Activated CD8-positive, alpha-beta memory T cell treated with anti-CD3 and anti-CD28 coated beads for 36 hours (primary cell): ENCODE results near the gene ULK4. TPM values are rescaled to one million over a fixed set of nuclear protein-coding genes. Genes with fewer than 3 reads are reported as not detected.
"Not testable (repeated sequence)": the region's sequence is repeated elsewhere in the genome, so short reads cannot be mapped to it uniquely, and the experiment has no call there.

Experiments
- CTCF ChIA-PET: fragments of 350-600 bp; sonication (Branson Sonifier 250); formaldehyde crosslinking; loops from one replicate; lab custom pipeline; 2021; ENCODE audit warnings: antibody characterized with exemption; lab: Charles Lee
- POLR2A ChIA-PET: fragments of 350-600 bp; sonication (Branson Sonifier 250); formaldehyde crosslinking; loops from one replicate; lab custom pipeline; 2021; ENCODE audit warnings: antibody characterized with exemption; lab: Charles Lee
- total RNA-seq, 2 experiments: library from RNA; stranded (reverse); gene quantifications; one replicate each; pipeline ENCODE4 v1.2.3, GENCODE V29; 2021

The ULK4 gene
- total RNA-seq, 2 experiments from 2014 or later, result 11.8 to 12.3 TPM

- ChIA-PET CTCF (no interaction called here), POLR2A (no interaction called here)
Observed at GRCh38 chr3:41565003-41565402, 396.9 kb downstream of the ULK4 start.

- CTCF ChIA-PET, POLR2A ChIA-PET: not testable (repeated sequence)
Observed at GRCh38 chr3:41556245-41556644, 405.7 kb downstream of the ULK4 start.

- POLR2A ChIA-PET, result no interaction called here
- CTCF ChIA-PET, result no interaction called here
Observed at GRCh38 chr3:41532976-41533375, 428.9 kb downstream of the ULK4 start.

- POLR2A ChIA-PET, result no interaction called here
- CTCF ChIA-PET, result no interaction called here
Observed at GRCh38 chr3:41526995-41527573, 434.8 kb downstream of the ULK4 start.

- ChIA-PET POLR2A (no interaction called here), CTCF (no interaction called here)
Observed at GRCh38 chr3:41525303-41526064, 436.4 kb downstream of the ULK4 start.

GRCh38 chr3:41523897-41524296, 438.0 kb downstream of the ULK4 start:
- CTCF ChIA-PET, result no interaction called here

GRCh38 chr3:41522612-41523011, 439.3 kb downstream of the ULK4 start:
- POLR2A ChIA-PET, result no interaction called here
- CTCF ChIA-PET, result no interaction called here

More at GRCh38 chr3:41523897-41524296, 438.0 kb downstream of the ULK4 start:
- POLR2A ChIA-PET, result no interaction called here

- ChIA-PET CTCF (no interaction called here), POLR2A (no interaction called here)
Observed at GRCh38 chr3:41521010-41521655, 440.8 kb downstream of the ULK4 start.

- CTCF ChIA-PET, result no interaction called here
- POLR2A ChIA-PET, result no interaction called here
Observed at GRCh38 chr3:41519746-41520145, 442.2 kb downstream of the ULK4 start.

GRCh38 chr3:41518626-41519025, 443.3 kb downstream of the ULK4 start:
- ChIA-PET POLR2A (no interaction called here), CTCF (no interaction called here)

GRCh38 chr3:41508063-41508696, 453.7 kb downstream of the ULK4 start:
- POLR2A ChIA-PET, result no interaction called here
- CTCF ChIA-PET, result no interaction called here

GRCh38 chr3:41507336-41508062, 454.4 kb downstream of the ULK4 start:
- ChIA-PET CTCF (no interaction called here), POLR2A (no interaction called here)

- ChIA-PET POLR2A (no interaction called here), CTCF (no interaction called here)
Observed at GRCh38 chr3:41503998-41504623, 457.8 kb downstream of the ULK4 start.

- ChIA-PET CTCF (no interaction called here), POLR2A (no interaction called here)
Observed at GRCh38 chr3:41502481-41502880, 459.4 kb downstream of the ULK4 start.

- ChIA-PET POLR2A (no interaction called here), CTCF (no interaction called here)
Observed at GRCh38 chr3:41502023-41502422, 459.9 kb downstream of the ULK4 start.

GRCh38 chr3:41498847-41499246, 463.1 kb downstream of the ULK4 start:
- POLR2A ChIA-PET, result no interaction called here
- CTCF ChIA-PET, result no interaction called here

- POLR2A ChIA-PET, result no interaction called here
Observed at GRCh38 chr3:41490360-41490759, 471.5 kb downstream of the ULK4 start.

GRCh38 chr3:41489231-41489630, 472.7 kb downstream of the ULK4 start:
- CTCF ChIA-PET, result no interaction called here
- POLR2A ChIA-PET, result no interaction called here

More at GRCh38 chr3:41490360-41490759, 471.5 kb downstream of the ULK4 start:
- CTCF ChIA-PET, result no interaction called here

GRCh38 chr3:41488501-41488900, 473.4 kb downstream of the ULK4 start:
- ChIA-PET CTCF (no interaction called here), POLR2A (no interaction called here)
